Duodenal mucosa (tissue), 2 donors: ENCODE data around the gene ADGRG3.
"Not testable (repeated sequence)": the region's sequence is repeated elsewhere in the genome, so short reads cannot be mapped to it uniquely, and the experiment has no call there.

ENCODE experiments used
- H3K27ac ChIP-seq: one replicate; pipeline ENCODE4 v1.7.0; 2013; ENCODE audit warnings: low read depth, low read length
- H3K27me3 ChIP-seq, 2 donors: one replicate each; pipeline ENCODE4 v1.7.0; 2013; ENCODE audit warnings: low read length in 2 of 2, control low read depth in 1 of 2; ENCODE audit not compliant: insufficient read depth in 2 of 2, control insufficient read depth in 1 of 2
- H3K36me3 ChIP-seq, 2 donors: one replicate each; pipeline ENCODE4 v1.7.0; 2013; ENCODE audit warnings: low read length in 2 of 2, control low read depth in 1 of 2; ENCODE audit not compliant: insufficient read depth in 2 of 2, control insufficient read depth in 1 of 2
- H3K4me1 ChIP-seq, 2 donors: one replicate each; pipeline ENCODE4 v1.7.0; 2013; ENCODE audit warnings: low read length in 2 of 2, control low read depth in 1 of 2; ENCODE audit not compliant: insufficient read depth in 2 of 2, control insufficient read depth in 1 of 2
- H3K4me3 ChIP-seq, 2 donors: one replicate each; pipeline ENCODE4 v1.7.0; 2013; ENCODE audit warnings: low read length in 2 of 2, low read depth in 1 of 2
- H3K9ac ChIP-seq, 2 donors: one replicate each; pipeline ENCODE4 v1.7.0; 2013; ENCODE audit warnings: low read length in 2 of 2, low read depth in 1 of 2
- H3K9me3 ChIP-seq, 2 donors: one replicate each; pipeline ENCODE4 v1.7.0; 2013; ENCODE audit warnings: low read length in 2 of 2, control low read depth in 1 of 2; ENCODE audit not compliant: control insufficient read depth in 1 of 2

ADGRG3 gene

DNA sequence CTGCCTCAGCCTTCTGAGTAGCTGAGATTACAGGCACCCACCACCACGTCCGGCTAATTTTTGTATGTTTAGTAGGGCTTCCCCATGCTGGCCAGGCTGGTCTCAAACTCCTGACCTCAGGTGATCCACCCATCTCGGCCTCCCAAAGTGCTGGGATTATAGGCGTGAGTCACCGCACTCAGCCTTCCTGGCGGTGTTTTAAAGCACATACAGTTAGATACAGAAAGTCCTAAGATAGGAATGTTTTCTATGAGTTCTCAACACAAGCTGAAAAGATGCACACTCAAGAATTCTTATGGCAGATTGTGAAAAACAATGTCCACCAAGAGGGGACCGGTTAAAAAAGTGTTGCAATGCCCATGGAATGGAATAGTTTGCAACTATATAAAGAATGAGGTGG is 3.3 kb downstream of the ADGRG3 start:
- not testable (repeated sequence) for H3K4me3 ChIP-seq, H3K4me1 ChIP-seq, H3K27me3 ChIP-seq, H3K9ac ChIP-seq, H3K9me3 ChIP-seq, H3K27ac ChIP-seq, H3K36me3 ChIP-seq

DNA sequence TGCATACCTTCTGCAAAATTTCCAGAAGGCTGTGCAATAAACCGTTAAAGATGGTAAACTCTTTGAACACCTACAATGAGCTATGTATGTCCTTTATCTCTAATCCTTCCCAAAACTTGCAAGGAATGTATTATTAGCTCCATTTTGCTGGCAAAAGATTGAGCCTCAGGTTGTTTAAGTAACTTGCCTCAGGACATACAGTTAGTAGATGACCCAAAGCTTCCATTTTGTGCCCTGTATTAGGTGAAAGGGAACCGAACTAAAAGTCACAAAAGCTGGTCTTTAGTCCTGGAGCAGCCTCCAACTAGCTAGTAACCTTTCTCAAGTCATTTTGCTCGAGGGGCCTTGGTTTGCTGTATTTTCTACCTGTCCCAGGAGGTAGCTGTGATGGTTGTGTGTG is 4.3 kb downstream of the ADGRG3 start:
- Histone ChIP-seq H3K36me3 (no peaks in the 10 kb centered on the region), H3K27me3 (no peaks in the 10 kb centered on the region), H3K27ac (no peak overlapping the region), H3K9ac (no peak overlapping the region), H3K4me1 (no peaks in the 10 kb centered on the region), H3K4me3 (no peak overlapping the region), H3K9me3 (no peaks in the 10 kb centered on the region)

- Histone ChIP-seq H3K36me3 (no peaks in the 10 kb centered on the region), H3K9ac (no peak overlapping the region), H3K4me3 (no peak overlapping the region), H3K4me1 (no peaks in the 10 kb centered on the region), H3K27ac (no peak overlapping the region), H3K27me3 (no peaks in the 10 kb centered on the region), H3K9me3 (no peaks in the 10 kb centered on the region)
Observed at GRCh38 chr16:57672824-57673223, 4.7 kb downstream of the ADGRG3 start.

GRCh38 chr16:57675741-57676551 is 7.8 kb downstream of the ADGRG3 start:
- no peaks in the 10 kb centered on the region for H3K27me3 ChIP-seq
- H3K9ac ChIP-seq = no peak overlapping the region
- no peaks in the 10 kb centered on the region for H3K4me1 ChIP-seq
- no peaks in the 10 kb centered on the region for H3K9me3 ChIP-seq
- H3K36me3 ChIP-seq = no peaks in the 10 kb centered on the region
- no peak overlapping the region for H3K4me3 ChIP-seq
- no peak overlapping the region for H3K27ac ChIP-seq

DNA sequence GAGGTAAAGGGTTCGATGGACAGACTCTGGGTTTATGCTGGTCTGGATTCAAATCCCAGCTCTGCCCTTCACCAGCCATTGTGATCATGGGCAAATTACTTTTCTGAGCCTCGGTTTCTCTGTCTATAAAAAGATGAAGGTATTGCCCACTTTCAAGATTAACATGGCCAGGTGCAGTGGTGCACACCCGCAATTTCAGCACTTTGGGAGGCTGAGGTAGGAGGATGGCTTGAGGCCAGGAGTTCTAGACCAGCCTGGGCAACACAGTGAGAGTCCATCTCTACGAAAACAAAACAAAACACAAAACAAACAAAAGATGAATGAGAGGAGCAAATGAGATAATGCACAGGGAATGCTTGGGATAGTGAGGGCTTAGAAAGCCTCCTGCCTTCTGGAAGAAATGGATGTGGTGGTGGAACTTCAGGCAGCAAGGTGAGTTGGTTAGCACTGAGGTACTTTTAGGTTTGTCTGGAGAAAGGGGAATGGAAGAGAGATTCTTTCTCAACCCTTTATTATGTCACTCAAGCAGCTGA is 8.5 kb downstream of the ADGRG3 start:
- Histone ChIP-seq H3K27me3 (no peaks in the 10 kb centered on the region), H3K4me3 (no peak overlapping the region), H3K9ac (no peak overlapping the region), H3K9me3 (no peaks in the 10 kb centered on the region), H3K4me1 (no peaks in the 10 kb centered on the region), H3K36me3 (no peaks in the 10 kb centered on the region), H3K27ac (no peak overlapping the region)

DNA sequence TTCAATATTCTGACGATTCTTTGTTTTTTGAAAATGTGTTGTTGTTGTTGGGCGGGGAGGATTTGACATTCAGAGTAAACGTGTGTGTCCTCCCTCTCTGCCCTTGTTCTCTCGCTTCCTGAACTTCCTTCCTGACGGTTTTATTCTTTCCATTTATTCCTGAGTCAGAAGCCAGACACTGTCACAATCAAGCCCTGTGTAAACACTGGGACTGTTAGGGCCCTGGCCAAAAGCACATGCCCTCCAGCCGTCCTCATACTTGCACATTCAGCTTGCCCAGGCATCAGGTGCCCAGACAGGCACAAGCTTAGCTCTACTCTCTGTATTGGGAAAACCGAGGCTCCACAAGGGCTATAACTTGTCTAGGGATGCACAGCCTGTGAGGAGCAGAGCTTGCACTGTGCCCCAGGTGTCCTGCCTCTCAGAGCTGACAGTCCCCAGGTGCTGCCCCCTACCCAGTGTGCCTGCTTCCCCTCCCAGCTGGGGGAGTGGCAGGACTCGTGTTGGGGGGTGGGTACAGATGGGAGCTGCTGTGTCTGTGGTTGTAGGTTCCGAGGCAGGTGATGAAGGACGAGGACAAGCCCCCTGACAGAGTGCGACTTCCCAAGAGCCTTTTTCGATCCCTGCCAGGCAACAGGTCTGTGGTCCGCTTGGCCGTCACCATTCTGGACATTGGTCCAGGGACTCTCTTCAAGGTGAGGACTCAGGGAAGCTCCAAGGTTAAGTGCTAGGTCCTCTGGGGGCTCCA is 9.7 kb downstream of the ADGRG3 start:
- H3K27ac ChIP-seq = no peak overlapping the region
- no peak overlapping the region for H3K9ac ChIP-seq
- no peaks in the 10 kb centered on the region for H3K4me1 ChIP-seq
- no peaks in the 10 kb centered on the region for H3K36me3 ChIP-seq
- no peaks in the 10 kb centered on the region for H3K27me3 ChIP-seq
- no peak overlapping the region for H3K4me3 ChIP-seq
- no peaks in the 10 kb centered on the region for H3K9me3 ChIP-seq

GRCh38 chr16:57679016-57679415 is 10.9 kb downstream of the ADGRG3 start:
- H3K9me3 ChIP-seq = no peaks in the 10 kb centered on the region
- H3K4me1 ChIP-seq = no peaks in the 10 kb centered on the region
- no peak overlapping the region for H3K4me3 ChIP-seq
- no peak overlapping the region for H3K27ac ChIP-seq
- H3K36me3 ChIP-seq = no peaks in the 10 kb centered on the region
- no peak overlapping the region for H3K9ac ChIP-seq
- H3K27me3 ChIP-seq = no peaks in the 10 kb centered on the region

GRCh38 chr16:57679767-57680482 is 11.8 kb downstream of the ADGRG3 start:
- Histone ChIP-seq H3K4me1 (no peaks in the 10 kb centered on the region), H3K27me3 (no peaks in the 10 kb centered on the region), H3K4me3 (no peak overlapping the region), H3K27ac (no peak overlapping the region), H3K9ac (no peak overlapping the region), H3K9me3 (no peaks in the 10 kb centered on the region), H3K36me3 (no peaks in the 10 kb centered on the region)

DNA sequence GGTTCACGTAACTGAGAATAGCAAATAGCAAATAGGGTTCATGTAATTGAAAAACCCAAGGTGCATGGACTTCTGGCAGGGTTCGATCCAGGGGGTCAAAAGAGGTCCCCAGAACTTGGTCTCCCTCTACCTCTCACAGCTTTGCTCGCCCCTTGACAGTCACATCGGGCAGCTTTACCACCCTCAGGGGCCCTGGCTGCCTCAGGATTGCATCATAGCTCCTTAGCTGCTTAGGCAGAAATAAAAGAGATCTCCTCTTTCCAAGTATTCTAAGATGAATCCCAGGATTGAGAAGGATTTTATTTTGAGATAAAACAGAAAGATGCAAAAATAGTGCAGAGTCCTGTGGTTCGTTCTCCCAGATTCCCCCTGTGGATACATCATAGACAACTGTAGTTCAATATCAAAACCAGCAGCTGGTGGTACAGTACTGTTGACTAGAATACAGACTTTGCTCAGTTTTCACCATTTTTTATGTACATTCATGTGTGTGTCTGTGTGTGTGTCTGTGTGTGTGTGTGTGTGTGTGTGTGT is 12.8 kb downstream of the ADGRG3 start:
- Histone ChIP-seq H3K27me3 (no peaks in the 10 kb centered on the region), H3K4me3 (no peak overlapping the region), H3K27ac (no peak overlapping the region), H3K36me3 (no peaks in the 10 kb centered on the region), H3K4me1 (no peaks in the 10 kb centered on the region), H3K9me3 (no peaks in the 10 kb centered on the region), H3K9ac (no peak overlapping the region)
